ENCODE data around the gene PDE7B.

Gene PDE7B

GRCh38 chr6:135972150-135972549, 120.6 kb downstream of the PDE7B start:
- H3K4me3 ChIP-seq (replicated peaks; ENCODE audit: insufficient read depth, low read length), result no peak overlapping the region
- DNase-seq (ENCODE audit: low read depth in 1 of 2, low spot score in 1 of 2), result no peak
- H3K27ac ChIP-seq (replicated peaks), result no peak overlapping the region
- no peaks in the 10 kb centered on the region for H3K27me3 ChIP-seq (ENCODE audit: insufficient read depth, poor library complexity, severe bottlenecking)
- TF ChIP-seq SPI1 (IDR thresholded peaks at IDR 0.05; ENCODE audit: borderline replicate concordance, low read depth), result no peak
- no peak for TF ChIP-seq GABPA (IDR thresholded peaks at IDR 0.05; ENCODE audit: low read depth)
- no peak for TF ChIP-seq POLR2AphosphoS5 (IDR thresholded peaks at IDR 0.05; ENCODE audit: low read depth)
- TF ChIP-seq CTCF (IDR thresholded peaks at IDR 0.05; ENCODE audit: insufficient read depth, low read length), result no peak
- no peak for TF ChIP-seq REST (IDR thresholded peaks at IDR 0.05; ENCODE audit: insufficient replicate concordance, low read depth)

- no peak overlapping the region for H3K4me3 ChIP-seq (replicated peaks; ENCODE audit: insufficient read depth, low read length)
- TF ChIP-seq REST (IDR thresholded peaks at IDR 0.05; ENCODE audit: insufficient replicate concordance, low read depth) (no peak), POLR2AphosphoS5 (IDR thresholded peaks at IDR 0.05; ENCODE audit: low read depth) (no peak), GABPA (IDR thresholded peaks at IDR 0.05; ENCODE audit: low read depth) (no peak), CTCF (IDR thresholded peaks at IDR 0.05; ENCODE audit: insufficient read depth, low read length) (no peak), SPI1 (IDR thresholded peaks at IDR 0.05; ENCODE audit: borderline replicate concordance, low read depth) (no peak)
- H3K27ac ChIP-seq (replicated peaks), result no peak overlapping the region
- DNase-seq (ENCODE audit: low read depth in 1 of 2, low spot score in 1 of 2), result no peak
- no peaks in the 10 kb centered on the region for H3K27me3 ChIP-seq (ENCODE audit: insufficient read depth, poor library complexity, severe bottlenecking)
These were observed 121.1 kb downstream of the PDE7B start for GRCh38 chr6:135972586-135972985.

DNA sequence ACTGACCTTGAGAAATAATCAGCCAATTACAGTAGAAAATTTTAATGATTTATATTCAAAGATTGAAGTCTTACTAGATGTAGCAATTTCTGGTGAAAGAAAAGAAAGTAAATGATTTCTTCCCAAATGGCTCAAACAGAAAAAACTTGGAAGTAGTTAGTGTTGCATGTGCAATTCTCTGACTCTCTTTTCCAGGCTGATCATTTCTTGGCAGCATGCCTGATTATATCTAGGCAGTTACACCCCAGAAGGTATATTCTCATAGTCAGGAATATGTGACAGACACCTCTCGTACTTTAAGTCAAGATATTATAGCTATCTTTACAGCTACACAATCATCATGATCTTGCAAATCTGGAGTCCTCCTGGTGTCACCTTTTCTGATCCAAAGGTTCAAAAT, 122.9 kb downstream of the PDE7B start:
- Histone ChIP-seq H3K4me3 (replicated peaks; ENCODE audit: insufficient read depth, low read length) (no peak overlapping the region), H3K27me3 (ENCODE audit: insufficient read depth, poor library complexity, severe bottlenecking) (no peaks in the 10 kb centered on the region), H3K27ac (replicated peaks) (no peak overlapping the region)
- TF ChIP-seq POLR2AphosphoS5 (IDR thresholded peaks at IDR 0.05; ENCODE audit: low read depth), result no peak
- no peak for TF ChIP-seq GABPA (IDR thresholded peaks at IDR 0.05; ENCODE audit: low read depth)
- TF ChIP-seq REST (IDR thresholded peaks at IDR 0.05; ENCODE audit: insufficient replicate concordance, low read depth), result no peak
- TF ChIP-seq SPI1 (IDR thresholded peaks at IDR 0.05; ENCODE audit: borderline replicate concordance, low read depth), result no peak
- TF ChIP-seq CTCF (IDR thresholded peaks at IDR 0.05; ENCODE audit: insufficient read depth, low read length), result no peak
- no peak for DNase-seq (ENCODE audit: low read depth in 1 of 2, low spot score in 1 of 2)
